Measurements from ENCODE around the gene LRRC58.
A peak's percentile ranks its signal among the peaks of the same experiment; 100 is the strongest.

The LRRC58 gene

DNA sequence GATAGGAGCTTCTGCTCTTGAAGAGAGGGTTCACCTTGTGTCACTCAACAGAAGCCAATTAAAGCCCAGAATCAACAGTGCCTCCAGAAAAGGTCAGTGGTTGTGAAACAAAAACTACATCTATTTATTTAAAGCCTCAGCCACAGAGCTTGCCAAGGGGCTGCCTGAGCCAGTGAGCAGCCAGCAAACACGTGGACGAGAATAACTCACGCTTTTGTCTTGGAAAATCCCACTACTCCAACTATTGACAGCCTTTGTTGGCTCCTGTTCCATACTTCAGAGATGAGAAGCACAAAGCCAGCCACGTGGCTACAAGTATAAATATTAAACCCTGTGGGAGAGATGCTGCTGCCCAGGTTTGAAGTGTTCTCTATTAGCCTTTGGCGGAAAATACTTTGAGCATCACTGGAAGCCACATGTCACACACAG lies 74.4 kb downstream of the LRRC58 start:
- peak; percentile 94 for DNase-seq

Measured in NCI-H1092 treated with DMSO at 0.1 percent for 48 hours (cell line).